ENCODE results near the gene ARHGAP22.
"Not testable (repeated sequence)": the region's sequence is repeated elsewhere in the genome, so short reads cannot be mapped to it uniquely, and the experiment has no call there.

The ARHGAP22 gene

GRCh38 chr10:48442090-48442808 is 162.6 kb downstream of the ARHGAP22 start:
- Histone ChIP-seq H3K4me3 (ENCODE audit: extremely low read depth, insufficient read depth, low read length, poor library complexity, severe bottlenecking) (no peak overlapping the region), H3K9me3 (ENCODE audit: control insufficient read depth, low read length) (no peaks in the 10 kb centered on the region), H3K4me1 (ENCODE audit: control insufficient read depth, insufficient read depth, low read length, poor library complexity, severe bottlenecking) (no peaks in the 10 kb centered on the region), H3K27ac (ENCODE audit: low read depth, low read length, severe bottlenecking) (no peak overlapping the region), H3K36me3 (ENCODE audit: control insufficient read depth, insufficient read depth, low read length) (peaks cover 5% of the 10 kb centered on the region)
- WGBS, 2 experiments (ENCODE audit: insufficient coverage in 2 of 2) = 89 to 91% methylated on average over 7 of the region's 11 CpGs

DNA sequence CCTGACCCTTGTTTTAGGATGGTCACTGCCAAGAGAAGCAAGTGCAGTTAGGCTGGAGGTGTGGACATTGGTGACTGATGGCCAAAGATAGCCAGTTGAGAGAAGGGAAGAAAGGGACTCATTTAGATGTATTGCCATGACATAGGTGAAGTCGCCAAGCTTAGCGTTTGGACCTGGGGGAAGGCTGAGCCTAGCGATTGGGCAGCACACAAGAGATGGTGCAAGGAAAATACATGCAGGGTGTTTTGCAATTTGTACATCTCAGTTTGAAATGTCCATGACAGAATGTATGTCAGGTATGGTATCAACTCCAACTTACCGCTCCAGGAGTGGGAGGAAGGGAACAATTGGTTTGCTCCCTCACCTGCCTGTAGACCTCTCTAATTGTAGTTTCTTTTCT is 164.1 kb downstream of the ARHGAP22 start:
- Histone ChIP-seq H3K36me3 (ENCODE audit: control insufficient read depth, insufficient read depth, low read length) (peaks cover 9% of the 10 kb centered on the region), H3K4me3 (ENCODE audit: extremely low read depth, insufficient read depth, low read length, poor library complexity, severe bottlenecking) (no peak overlapping the region), H3K4me1 (ENCODE audit: control insufficient read depth, insufficient read depth, low read length, poor library complexity, severe bottlenecking) (no peaks in the 10 kb centered on the region), H3K27ac (ENCODE audit: low read depth, low read length, severe bottlenecking) (no peak overlapping the region), H3K9me3 (ENCODE audit: control insufficient read depth, low read length) (no peaks in the 10 kb centered on the region)
- 97 to 100% methylated on average over 3 of the region's 4 CpGs for WGBS, 2 experiments (ENCODE audit: insufficient coverage in 2 of 2)

GRCh38 chr10:48439581-48440041 is 165.3 kb downstream of the ARHGAP22 start:
- no peak overlapping the region for H3K27ac ChIP-seq (ENCODE audit: low read depth, low read length, severe bottlenecking)
- peaks cover 16% of the 10 kb centered on the region for H3K36me3 ChIP-seq (ENCODE audit: control insufficient read depth, insufficient read depth, low read length)
- 88 to 91% methylated on average over 6 to 10 of the region's 10 CpGs for WGBS, 2 experiments (ENCODE audit: insufficient coverage in 2 of 2)
- H3K9me3 ChIP-seq (ENCODE audit: control insufficient read depth, low read length) = no peaks in the 10 kb centered on the region
- no peak overlapping the region for H3K4me3 ChIP-seq (ENCODE audit: extremely low read depth, insufficient read depth, low read length, poor library complexity, severe bottlenecking)
- no peaks in the 10 kb centered on the region for H3K4me1 ChIP-seq (ENCODE audit: control insufficient read depth, insufficient read depth, low read length, poor library complexity, severe bottlenecking)

GRCh38 chr10:48439031-48439430 is 165.8 kb downstream of the ARHGAP22 start:
- no peak overlapping the region for H3K27ac ChIP-seq (ENCODE audit: low read depth, low read length, severe bottlenecking)
- H3K36me3 ChIP-seq (ENCODE audit: control insufficient read depth, insufficient read depth, low read length) = peaks cover 20% of the 10 kb centered on the region
- no peaks in the 10 kb centered on the region for H3K4me1 ChIP-seq (ENCODE audit: control insufficient read depth, insufficient read depth, low read length, poor library complexity, severe bottlenecking)
- H3K4me3 ChIP-seq (ENCODE audit: extremely low read depth, insufficient read depth, low read length, poor library complexity, severe bottlenecking) = no peak overlapping the region
- no peaks in the 10 kb centered on the region for H3K9me3 ChIP-seq (ENCODE audit: control insufficient read depth, low read length)
- 80 to 100% methylated on average over 1 of the region's 2 CpGs for WGBS, 2 experiments (ENCODE audit: insufficient coverage in 2 of 2)

DNA sequence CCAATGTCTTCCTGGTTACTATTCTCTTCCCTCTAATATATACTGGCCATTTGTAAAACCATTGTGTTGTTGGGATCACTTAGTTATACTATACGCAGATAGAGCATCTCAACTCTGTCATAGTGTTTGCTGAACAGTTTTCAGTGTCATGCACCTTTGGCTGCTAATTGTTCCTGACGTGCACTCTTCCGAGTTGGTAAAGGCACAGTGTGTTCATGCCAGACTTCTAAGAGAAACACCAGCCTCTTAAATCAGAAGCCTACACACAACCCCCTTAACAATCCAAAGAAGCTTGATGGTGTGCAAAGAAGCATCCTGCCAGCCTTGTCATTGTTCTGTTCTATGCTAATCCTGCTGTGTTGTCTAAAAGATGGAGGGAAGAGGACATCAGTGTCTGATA is 167.3 kb downstream of the ARHGAP22 start:
- Histone ChIP-seq H3K36me3 (ENCODE audit: control insufficient read depth, insufficient read depth, low read length) (peaks cover 20% of the 10 kb centered on the region), H3K4me1 (ENCODE audit: control insufficient read depth, insufficient read depth, low read length, poor library complexity, severe bottlenecking) (no peaks in the 10 kb centered on the region), H3K27ac (ENCODE audit: low read depth, low read length, severe bottlenecking) (no peak overlapping the region), H3K4me3 (ENCODE audit: extremely low read depth, insufficient read depth, low read length, poor library complexity, severe bottlenecking) (no peak overlapping the region), H3K9me3 (ENCODE audit: control insufficient read depth, low read length) (no peaks in the 10 kb centered on the region)
- WGBS, 2 experiments (ENCODE audit: insufficient coverage in 2 of 2) = 94 to 95% methylated on average over 3 of the region's 3 CpGs

DNA sequence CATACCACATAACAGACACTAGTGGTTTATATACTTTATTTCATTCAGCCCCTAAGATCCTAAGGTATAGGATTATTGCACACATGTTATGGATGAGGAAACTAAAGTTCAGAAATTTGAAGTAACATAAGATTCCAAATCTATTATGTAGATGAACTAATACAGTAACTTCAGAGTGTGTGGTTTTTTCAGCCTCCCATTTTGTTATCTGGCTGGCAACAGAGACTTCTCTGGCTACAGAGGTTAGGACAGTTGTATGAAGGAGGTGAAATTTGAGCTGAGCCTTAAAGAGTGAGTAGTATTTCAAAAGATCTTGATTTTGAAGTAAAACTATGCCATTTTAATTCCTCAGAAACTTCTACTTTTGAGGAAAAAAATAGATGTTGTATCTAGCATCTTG is 173.0 kb downstream of the ARHGAP22 start:
- no peak overlapping the region for H3K27ac ChIP-seq (ENCODE audit: low read depth, low read length, severe bottlenecking)
- H3K4me1 ChIP-seq (ENCODE audit: control insufficient read depth, insufficient read depth, low read length, poor library complexity, severe bottlenecking) = no peaks in the 10 kb centered on the region
- no peak overlapping the region for H3K4me3 ChIP-seq (ENCODE audit: extremely low read depth, insufficient read depth, low read length, poor library complexity, severe bottlenecking)
- peaks cover 19% of the 10 kb centered on the region for H3K36me3 ChIP-seq (ENCODE audit: control insufficient read depth, insufficient read depth, low read length)
- no peaks in the 10 kb centered on the region for H3K9me3 ChIP-seq (ENCODE audit: control insufficient read depth, low read length)

DNA sequence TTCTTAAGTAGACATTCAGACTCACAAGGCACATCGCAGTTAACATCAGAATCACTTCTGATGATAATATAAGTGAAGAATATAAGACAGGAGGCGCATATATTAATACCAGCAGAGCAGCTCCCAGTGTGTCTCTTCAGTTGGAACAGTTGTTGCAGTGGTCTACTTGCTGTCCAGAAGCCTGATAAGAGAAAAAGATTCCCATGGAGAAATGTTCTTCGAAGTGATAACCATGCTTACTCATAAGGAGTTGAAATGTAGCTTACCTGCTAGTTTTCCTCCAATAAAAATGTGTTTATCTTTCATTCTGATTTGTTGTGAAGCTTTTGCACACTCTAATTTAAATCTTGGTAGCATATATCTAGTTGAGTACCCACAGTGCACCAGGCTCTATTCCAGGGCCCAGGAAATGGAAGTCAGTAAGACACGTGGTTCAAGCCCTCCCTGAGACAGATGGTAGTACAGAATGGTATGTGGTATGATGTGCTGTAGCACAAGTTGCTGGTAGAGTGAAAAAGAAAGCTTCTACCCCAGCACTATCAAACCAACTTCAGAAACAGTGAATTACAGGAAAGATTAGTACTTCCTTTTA is 174.4 kb downstream of the ARHGAP22 start:
- no peak overlapping the region for H3K4me3 ChIP-seq (ENCODE audit: extremely low read depth, insufficient read depth, low read length, poor library complexity, severe bottlenecking)
- H3K27ac ChIP-seq (ENCODE audit: low read depth, low read length, severe bottlenecking) = no peak overlapping the region
- 100% methylated on average over 2 of the region's 4 CpGs; no CpG with 5 or more reads in 1 of the 2 experiments for WGBS, 2 experiments (ENCODE audit: insufficient coverage in 2 of 2)
- peaks cover 16% of the 10 kb centered on the region for H3K36me3 ChIP-seq (ENCODE audit: control insufficient read depth, insufficient read depth, low read length)
- no peaks in the 10 kb centered on the region for H3K9me3 ChIP-seq (ENCODE audit: control insufficient read depth, low read length)
- no peaks in the 10 kb centered on the region for H3K4me1 ChIP-seq (ENCODE audit: control insufficient read depth, insufficient read depth, low read length, poor library complexity, severe bottlenecking)

- Histone ChIP-seq H3K27ac (ENCODE audit: low read depth, low read length, severe bottlenecking) (no peak overlapping the region), H3K36me3 (ENCODE audit: control insufficient read depth, insufficient read depth, low read length) (peaks cover 9% of the 10 kb centered on the region), H3K4me3 (ENCODE audit: extremely low read depth, insufficient read depth, low read length, poor library complexity, severe bottlenecking) (no peak overlapping the region), H3K9me3 (ENCODE audit: control insufficient read depth, low read length) (no peaks in the 10 kb centered on the region), H3K4me1 (ENCODE audit: control insufficient read depth, insufficient read depth, low read length, poor library complexity, severe bottlenecking) (no peaks in the 10 kb centered on the region)
- WGBS, 2 experiments (ENCODE audit: insufficient coverage in 2 of 2) = 100% methylated on average over 1 of the region's 1 CpG; no CpG with 5 or more reads in 1 of the 2 experiments
Observed at GRCh38 chr10:48429309-48429708, 175.6 kb downstream of the ARHGAP22 start.

DNA sequence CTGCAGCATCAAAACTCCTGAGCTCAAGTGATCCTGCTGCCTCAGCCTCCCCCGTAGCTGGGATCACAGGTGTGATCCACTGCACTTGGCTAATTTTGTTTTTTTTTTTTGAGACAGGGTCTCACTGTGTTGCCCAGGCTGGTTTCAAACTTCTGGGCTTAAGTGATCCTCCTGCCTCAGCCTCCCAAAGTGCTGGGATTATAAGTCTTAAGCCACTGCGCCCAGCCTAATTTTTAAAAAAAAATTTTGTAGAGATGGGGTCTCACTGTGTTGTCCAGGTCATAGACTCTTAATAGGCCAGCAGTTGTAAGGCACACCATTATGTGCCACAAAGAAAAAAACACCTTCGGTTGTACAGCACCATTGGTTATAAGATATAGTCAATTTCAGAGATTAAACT is 176.0 kb downstream of the ARHGAP22 start:
- Histone ChIP-seq H3K4me1 (ENCODE audit: control insufficient read depth, insufficient read depth, low read length, poor library complexity, severe bottlenecking) (no peaks in the 10 kb centered on the region), H3K4me3 (ENCODE audit: extremely low read depth, insufficient read depth, low read length, poor library complexity, severe bottlenecking) (no peak overlapping the region), H3K36me3 (ENCODE audit: control insufficient read depth, insufficient read depth, low read length) (peaks cover 9% of the 10 kb centered on the region), H3K9me3 (ENCODE audit: control insufficient read depth, low read length) (no peaks in the 10 kb centered on the region), H3K27ac (ENCODE audit: low read depth, low read length, severe bottlenecking) (no peak overlapping the region)
- 100% methylated on average over 1 to 2 of the region's 3 CpGs for WGBS, 2 experiments (ENCODE audit: insufficient coverage in 2 of 2)

DNA sequence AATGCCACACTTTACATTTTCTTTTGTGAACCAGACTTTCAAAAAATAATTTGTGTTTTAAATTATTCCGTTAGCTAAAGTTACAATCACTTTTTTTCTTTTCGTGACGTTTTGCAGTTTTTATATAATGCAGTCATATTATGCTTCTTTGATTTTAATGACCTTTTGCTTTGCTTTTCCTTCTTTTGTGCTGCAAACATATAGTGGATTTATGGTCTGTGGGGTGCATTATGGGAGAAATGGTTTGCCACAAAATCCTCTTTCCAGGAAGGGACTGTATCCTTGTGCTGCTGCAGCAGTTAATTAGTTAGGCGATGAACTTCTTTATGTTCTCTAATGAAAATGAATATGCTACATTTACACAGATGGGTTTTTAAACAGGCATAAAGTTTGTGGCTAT is 181.0 kb downstream of the ARHGAP22 start:
- Histone ChIP-seq H3K36me3 (ENCODE audit: control insufficient read depth, insufficient read depth, low read length) (peaks cover 16% of the 10 kb centered on the region), H3K9me3 (ENCODE audit: control insufficient read depth, low read length) (no peaks in the 10 kb centered on the region), H3K4me1 (ENCODE audit: control insufficient read depth, insufficient read depth, low read length, poor library complexity, severe bottlenecking) (no peaks in the 10 kb centered on the region), H3K27ac (ENCODE audit: low read depth, low read length, severe bottlenecking) (no peak overlapping the region), H3K4me3 (ENCODE audit: extremely low read depth, insufficient read depth, low read length, poor library complexity, severe bottlenecking) (no peak overlapping the region)
- WGBS, 2 experiments (ENCODE audit: insufficient coverage in 2 of 2) = 100% methylated on average over 1 of the region's 4 CpGs; no CpG with 5 or more reads in 1 of the 2 experiments

GRCh38 chr10:48421862-48422261 is 183.0 kb downstream of the ARHGAP22 start:
- not testable (repeated sequence) for H3K27ac ChIP-seq (ENCODE audit: low read depth, low read length, severe bottlenecking); H3K4me1 ChIP-seq (ENCODE audit: control insufficient read depth, insufficient read depth, low read length, poor library complexity, severe bottlenecking); H3K4me3 ChIP-seq (ENCODE audit: extremely low read depth, insufficient read depth, low read length, poor library complexity, severe bottlenecking); H3K9me3 ChIP-seq (ENCODE audit: control insufficient read depth, low read length)
- peaks cover 12% of the 10 kb centered on the region for H3K36me3 ChIP-seq (ENCODE audit: control insufficient read depth, insufficient read depth, low read length)
- no CpG with 5 or more reads among the region's 2 CpGs for WGBS, 2 experiments (ENCODE audit: insufficient coverage in 2 of 2)

All from mesodermal cell (in vitro differentiated cells).